Fibroblast of skin of left biceps (primary cell): ENCODE results near the gene ZNF747.
"Not testable (repeated sequence)": the region's sequence is repeated elsewhere in the genome, so short reads cannot be mapped to it uniquely, and the experiment has no call there.

ENCODE experiments used
- DNase-seq, 2 experiments: peaks; one replicate each; pipeline ENCODE4 v3.0.0-alpha.2; 2013; ENCODE audit warnings: low read depth in 2 of 2

Gene ZNF747

GRCh38 chr16:30557957-30558788 is 23.5 kb upstream of the ZNF747 start, which contains the start of gene ZNF764:
TSS of gene ZNF764 (minus strand) at chr16:30558374. CDS start at chr16:30558182, 192 bp downstream.
- DNase-seq = peak; percentile 95

GRCh38 chr16:30557707-30557956 is 23.0 kb upstream of the ZNF747 start:
- DNase-seq = no peak

GRCh38 chr16:30556125-30556473 is 21.4 kb upstream of the ZNF747 start:
- no peak for DNase-seq

- no peak for DNase-seq
Observed at GRCh38 chr16:30555315-30556124, 20.9 kb upstream of the ZNF747 start.

GRCh38 chr16:30554557-30555314 is 20.1 kb upstream of the ZNF747 start:
- DNase-seq = no peak

GRCh38 chr16:30553393-30553899 is 18.8 kb upstream of the ZNF747 start:
- no peak for DNase-seq

- no peak for DNase-seq
Observed at GRCh38 chr16:30552956-30553355, 18.3 kb upstream of the ZNF747 start.

GRCh38 chr16:30551781-30552180 is 17.1 kb upstream of the ZNF747 start:
- no peak for DNase-seq

- DNase-seq = no peak
Observed at GRCh38 chr16:30548416-30549253, 14.0 kb upstream of the ZNF747 start.

- no peak for DNase-seq
Observed at GRCh38 chr16:30546115-30546514, 11.5 kb upstream of the ZNF747 start.

GRCh38 chr16:30543067-30543466 is 8.4 kb upstream of the ZNF747 start:
- DNase-seq = no peak

- DNase-seq = no peak
Observed at GRCh38 chr16:30541502-30542329, 7.1 kb upstream of the ZNF747 start.

GRCh38 chr16:30540916-30541464 is 6.3 kb upstream of the ZNF747 start:
- not testable (repeated sequence) for DNase-seq

GRCh38 chr16:30539986-30540526 is 5.4 kb upstream of the ZNF747 start:
- DNase-seq = not testable (repeated sequence)

- no peak for DNase-seq
Observed at GRCh38 chr16:30539000-30539964, 4.6 kb upstream of the ZNF747 start.

- not testable (repeated sequence) for DNase-seq
Observed at GRCh38 chr16:30536391-30537024, 1.9 kb upstream of the ZNF747 start.

- DNase-seq = peak in 1 of 2 experiments; percentile 31
Observed at GRCh38 chr16:30535777-30536190, 1.1 kb upstream of the ZNF747 start.
